Stimulated activated CD4-positive, alpha-beta T cell treated with anti-CD3 and anti-CD28 coated beads, Interleukin-1b, Interleukin-23, amount 100 ng/mL, for 24 hours (primary cell): ENCODE results near the gene SEPTIN10.

Source experiments
- DNase-seq, 4 experiments: peaks; one replicate each; pipeline ENCODE4 v3.0.0-alpha.2; 2020; ENCODE audit warnings: low read depth in 4 of 4, low spot score in 1 of 4

Gene SEPTIN10

DNA sequence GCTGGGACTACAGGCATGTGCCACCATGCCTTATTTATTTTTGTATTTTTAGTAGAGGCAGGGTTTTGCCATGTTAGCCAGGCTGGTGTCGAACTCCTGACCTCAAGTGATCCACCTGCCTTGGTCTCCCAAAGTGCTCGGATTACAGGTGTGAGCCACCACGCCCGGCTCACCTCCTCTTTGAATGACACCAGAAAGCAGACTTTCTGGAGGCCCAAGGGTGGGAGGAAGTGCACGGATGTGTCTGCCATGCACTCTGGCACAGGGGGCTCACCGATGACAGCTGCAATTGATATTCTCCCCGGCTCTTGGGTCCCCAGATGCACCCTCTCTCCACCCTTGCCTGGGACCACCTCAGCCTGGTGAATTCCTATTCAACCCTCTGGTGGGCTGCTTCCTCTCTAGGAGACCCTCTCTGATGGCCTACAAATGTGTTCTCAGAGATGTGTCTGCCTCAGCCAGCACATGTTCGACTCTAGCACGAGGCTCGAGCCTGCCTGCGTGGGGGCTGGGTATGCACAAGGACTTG, 87.3 kb downstream of the SEPTIN10 start:
- no peak for DNase-seq

DNA sequence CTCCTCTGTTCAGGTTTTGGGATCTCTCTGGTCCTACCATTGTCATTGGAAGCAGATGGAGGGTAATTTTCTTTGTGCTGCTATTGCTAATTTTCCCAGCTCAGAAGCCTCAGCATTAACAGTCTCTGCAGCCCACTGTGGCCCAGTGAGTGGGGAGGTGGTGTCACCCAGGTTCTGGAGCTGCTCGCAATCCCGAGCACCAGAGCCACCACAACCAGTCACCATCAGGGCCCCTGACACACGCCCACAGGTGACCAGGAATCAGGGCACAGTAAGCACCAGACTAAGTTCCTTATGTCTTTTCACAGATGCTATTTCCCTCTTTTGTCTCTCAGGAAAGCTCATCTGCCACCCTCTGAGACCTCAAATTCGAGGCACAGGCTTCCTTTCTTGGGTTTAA, 87.9 kb downstream of the SEPTIN10 start:
- no peak for DNase-seq

DNA sequence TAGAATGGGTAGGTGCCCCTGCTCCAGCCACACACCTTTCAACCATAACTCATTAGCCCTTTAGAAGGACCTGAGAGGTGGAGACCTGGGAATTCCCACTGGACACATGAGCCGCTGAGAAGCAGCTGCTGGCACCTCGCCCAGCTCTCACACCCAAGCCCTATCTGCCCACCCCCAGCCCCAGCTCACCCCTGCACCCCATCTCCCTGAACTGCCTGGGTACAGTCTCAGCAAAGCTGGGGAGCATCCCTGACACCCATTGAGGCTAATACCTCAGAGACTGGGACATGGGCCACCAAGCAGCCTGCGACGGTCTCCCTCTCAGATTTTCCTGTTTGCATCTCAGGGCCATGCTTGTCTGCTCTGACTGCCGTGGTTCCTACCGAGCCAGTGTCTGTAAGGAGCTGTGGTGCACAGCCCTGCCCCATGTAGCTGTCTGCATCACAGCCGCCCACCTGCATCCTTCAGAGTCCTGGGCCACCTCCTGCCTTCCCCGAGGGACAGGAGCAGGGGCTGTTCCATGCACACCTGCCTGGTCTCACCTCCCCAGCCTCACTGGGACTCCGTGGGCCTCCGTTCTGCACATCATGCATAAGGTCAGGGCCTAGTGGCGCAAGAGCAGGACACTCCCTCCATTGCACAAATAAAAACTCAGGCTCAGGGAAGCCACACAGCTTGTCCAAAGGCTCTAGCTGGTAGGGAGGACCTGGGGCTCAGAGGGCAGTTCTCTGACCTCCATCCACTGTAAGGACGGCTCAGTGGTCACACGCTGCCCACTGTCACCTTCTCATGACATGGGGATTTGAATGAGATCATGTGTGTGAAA, 90.0 kb downstream of the SEPTIN10 start:
- DNase-seq, result no peak

DNA sequence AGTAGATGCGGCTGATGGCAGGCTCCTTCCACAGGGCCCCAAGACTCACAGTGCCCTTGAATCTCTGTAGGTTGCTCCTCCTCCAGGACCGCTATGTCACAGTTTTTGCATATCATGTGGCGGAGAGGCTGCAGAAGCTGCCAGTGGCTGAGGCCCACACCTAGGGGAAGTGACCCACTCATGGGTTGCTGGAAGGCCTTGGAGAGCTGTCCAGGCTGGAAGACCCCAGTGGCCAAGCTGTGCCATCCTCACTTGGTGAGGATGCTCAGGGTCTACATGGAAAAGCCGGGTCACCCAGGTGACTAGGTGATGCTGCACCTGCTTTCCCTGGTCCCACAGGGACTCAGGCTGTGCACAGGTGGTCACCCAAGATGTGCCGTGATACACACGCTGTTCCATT, 90.6 kb downstream of the SEPTIN10 start:
- no peak for DNase-seq

DNA sequence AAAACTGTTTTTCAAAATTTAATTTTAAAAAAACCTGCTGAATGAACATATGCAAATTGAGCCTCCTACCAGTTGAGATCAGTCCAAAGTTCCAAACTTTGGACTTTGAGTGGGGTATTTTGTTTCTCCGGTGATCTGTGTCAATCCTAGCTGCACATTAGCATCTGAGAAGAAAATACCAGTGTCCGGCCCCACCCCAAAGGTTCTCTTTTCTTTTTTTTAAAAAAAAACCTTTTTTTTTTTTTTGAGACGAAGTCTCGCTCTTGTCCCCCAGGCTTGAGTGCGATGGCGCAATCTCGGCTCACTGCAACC, 91.7 kb downstream of the SEPTIN10 start:
- DNase-seq, result no peak

DNA sequence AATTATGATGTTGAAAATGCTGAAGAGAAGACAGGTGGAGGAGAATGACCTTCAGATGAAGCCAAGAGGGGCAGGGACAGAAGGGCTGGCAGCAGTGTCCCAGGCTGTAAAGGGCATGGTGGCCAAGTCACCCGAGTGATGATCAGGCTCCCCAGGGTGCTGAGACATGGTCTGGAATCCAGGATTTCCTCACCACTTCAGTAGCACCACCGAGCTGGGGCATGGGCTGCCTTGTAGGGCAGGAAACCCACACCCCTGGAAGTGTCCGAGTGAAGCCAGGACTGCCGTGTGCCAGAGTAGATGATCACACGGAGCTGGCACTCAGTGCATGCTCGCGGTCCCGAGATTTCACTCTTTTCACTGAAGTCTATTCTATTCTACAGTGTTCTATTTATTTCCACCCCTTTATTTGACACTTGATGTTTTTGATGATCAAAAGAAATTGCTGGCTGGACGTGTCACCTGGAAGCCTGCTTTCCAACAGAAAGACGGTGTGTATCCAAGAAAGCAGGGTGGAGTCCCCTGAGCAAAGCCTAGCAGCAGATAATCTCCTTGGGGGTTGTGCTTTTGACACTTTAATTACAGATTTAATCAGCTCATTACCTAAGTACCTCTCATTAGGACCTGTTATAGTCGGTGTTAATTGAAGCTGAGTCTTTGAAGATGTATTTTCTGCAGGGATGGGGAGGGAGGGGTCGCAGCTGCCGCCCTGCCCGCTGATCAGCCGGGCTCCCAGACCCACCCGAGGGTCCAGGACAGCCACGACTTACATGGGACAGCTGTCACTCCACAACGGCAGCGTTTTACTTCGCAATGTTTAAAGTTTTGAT, 92.3 kb downstream of the SEPTIN10 start:
- DNase-seq, result no peak

DNA sequence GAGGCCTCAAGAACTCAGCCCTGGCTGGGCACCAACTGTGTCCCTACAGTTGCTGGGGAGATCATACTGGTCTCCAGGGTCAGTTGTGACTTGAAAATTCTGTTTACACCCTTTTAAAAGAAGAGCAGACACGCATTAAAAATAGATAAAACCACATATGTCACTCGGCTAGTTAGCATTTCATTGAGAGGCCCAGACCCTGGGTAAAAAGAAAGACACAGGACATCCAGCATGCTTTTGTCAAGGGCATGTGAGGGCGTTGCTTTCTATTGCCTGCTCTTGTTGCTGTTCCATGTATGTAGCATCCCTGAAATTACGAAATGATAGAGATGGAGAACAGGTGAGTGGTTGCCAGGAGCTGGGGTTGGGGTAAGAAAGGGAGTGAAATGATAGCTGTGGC, 94.3 kb downstream of the SEPTIN10 start:
- DNase-seq, result no peak

DNA sequence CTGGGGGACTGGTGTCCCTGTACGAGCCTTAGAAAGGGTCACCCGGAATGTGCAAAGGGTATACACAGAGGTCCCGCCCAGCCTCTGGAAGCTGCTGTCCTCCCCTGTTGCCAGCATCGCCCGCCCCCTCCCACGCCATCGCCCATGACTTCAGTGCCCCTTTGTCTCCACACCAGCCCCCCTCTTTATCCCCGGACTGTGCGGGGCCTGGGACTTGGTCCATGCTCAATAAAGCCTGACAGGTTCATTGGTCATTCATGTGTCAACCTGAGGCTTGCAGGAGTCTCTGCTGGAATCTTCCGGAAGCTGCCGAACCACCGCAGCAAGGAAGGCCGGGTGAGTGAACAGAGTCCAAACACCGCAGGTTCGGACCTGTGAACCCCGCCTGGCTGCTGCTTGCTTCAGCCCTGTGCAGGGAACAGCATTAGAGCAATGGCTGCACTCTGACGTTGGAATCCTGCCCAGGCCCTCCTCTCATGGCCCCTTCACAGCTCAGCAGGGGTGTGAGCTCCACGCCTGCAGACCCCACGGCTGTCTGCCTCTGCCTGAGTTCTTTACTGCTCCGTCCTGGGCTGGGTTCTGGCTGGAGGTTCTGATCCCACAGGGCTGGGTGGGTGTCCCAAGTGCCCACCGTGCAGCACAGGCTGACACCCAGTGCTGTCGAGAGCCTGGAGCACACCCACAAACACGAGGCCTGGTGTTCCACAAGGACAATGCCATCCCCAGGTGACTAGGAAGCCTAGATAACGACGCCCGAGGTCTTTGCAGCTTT, 96.5 kb downstream of the SEPTIN10 start:
- no peak for DNase-seq

DNA sequence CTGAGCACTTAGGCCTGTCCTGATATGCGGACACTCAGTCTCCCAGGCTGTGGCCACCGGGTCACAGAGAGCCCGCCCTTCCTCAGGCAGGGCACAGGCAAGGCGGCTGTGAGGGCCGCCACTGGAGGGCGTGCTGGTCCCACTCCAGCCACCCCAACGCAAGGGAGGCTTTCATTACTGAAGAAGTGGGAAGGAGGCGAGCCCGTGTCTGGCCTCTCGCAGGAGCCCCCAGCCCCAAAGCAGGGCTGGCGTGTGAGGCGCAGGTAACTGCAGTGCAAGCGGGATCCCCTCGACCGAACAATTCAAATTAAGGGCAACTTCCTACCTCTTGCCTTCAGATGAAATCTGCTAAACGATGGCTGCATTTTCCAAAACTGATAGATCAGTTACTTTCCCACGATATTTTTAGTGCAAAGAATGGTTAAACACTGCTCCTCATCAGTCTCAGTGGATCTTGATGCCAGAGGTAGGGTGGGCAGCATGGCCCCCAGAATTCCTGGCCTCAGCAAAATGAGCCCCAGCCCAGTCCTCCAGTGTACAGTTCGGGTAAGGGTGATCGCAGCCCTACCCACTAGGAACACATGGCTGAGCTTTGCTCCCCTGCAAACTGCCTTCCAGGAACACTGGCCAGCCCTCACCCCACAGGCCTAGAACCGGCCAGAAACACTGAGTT, 97.2 kb downstream of the SEPTIN10 start:
- no peak for DNase-seq

DNA sequence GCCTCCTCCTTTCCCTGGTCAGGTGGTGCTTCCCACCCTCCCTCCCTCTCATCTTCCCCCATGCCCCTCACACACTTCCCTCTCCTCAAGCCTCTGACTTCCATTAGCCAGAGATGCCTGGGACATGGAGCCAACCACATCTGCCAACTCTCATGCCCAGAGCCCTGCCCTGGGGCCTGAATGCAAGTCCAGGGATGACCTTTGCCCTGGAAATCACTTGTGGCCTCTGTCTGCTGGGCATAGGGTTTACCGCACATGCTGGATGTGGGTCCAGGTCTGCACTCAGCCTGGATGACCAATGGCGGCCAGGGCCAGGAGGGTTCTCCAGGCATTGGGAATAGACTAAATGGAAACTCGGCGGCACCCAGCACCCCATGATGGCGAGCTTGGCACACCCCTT, 98.9 kb downstream of the SEPTIN10 start:
- DNase-seq, result no peak

DNA sequence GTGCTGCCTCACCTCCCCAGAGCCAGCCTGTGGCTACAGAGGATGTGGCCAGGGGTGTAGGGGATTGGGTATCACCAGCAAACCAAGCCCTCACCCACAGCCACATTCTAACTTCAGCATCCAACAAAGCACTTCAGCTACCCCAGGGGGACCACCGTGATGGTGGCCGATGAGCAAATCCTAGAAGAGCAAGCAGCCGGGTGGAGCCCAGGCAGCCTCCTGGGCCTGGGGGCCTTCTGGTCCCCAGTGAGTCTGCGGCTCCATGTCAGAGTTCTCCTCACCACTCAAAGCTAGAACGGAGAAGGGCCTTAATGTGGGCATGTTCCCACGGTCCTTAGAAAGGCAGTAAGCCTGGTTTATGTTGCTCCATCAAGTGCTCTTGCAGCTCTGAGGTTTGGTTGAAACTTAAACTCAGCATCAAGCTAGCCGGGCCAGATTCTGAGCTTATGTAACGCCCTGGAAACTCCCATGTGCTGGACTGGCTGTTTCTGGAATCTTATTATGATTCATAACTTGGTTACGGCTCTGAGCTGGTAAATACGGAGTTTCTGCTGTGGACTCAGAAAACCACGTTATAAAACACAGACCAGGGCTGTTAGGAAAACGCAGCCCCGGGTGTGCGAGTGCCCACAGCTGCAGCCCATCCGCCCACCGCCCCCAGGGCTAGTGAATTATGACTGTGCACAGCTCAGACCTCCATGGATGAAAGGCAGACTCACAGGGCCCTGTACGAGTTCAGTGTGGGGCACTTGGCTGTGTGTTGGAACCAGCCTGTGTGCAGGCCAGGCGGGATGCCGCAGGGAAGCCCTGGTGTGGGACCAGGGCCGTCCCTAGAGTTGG, 99.8 kb downstream of the SEPTIN10 start:
- DNase-seq, result no peak

DNA sequence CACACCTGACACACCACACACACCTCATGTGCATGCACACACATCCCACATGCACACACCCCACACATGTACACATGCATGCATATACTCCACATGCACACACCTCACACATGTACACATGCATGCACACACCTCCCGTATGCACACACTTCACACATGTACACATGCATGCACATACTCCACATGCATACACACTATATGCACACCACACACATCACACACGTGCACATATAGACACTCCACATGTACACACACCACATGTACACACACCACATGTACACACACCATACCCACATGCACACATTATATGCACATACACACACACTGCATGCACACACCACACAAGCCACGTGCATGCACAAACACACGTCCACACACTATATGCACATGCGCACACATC, 100.5 kb downstream of the SEPTIN10 start:
- DNase-seq, result no peak

DNA sequence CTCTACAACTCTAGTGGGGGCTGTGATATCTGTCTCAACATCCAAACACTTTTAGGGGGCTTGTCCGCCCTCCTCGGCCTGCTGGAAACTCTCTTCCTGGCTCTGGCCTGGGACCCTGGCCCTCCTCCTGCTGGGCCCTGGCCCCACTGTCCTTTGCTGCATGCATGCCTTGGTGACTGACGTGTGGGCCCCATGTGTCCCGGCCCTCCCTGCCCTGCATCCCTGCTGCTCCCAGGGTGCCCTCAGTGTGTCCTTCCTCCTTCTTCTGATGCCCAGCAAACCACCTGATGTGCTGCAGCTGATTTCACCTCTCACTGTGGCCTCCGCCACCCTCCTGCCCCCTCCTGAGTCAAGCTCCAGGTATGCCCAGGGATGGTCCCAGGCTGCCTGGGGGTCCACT, 101.7 kb downstream of the SEPTIN10 start:
- no peak for DNase-seq

DNA sequence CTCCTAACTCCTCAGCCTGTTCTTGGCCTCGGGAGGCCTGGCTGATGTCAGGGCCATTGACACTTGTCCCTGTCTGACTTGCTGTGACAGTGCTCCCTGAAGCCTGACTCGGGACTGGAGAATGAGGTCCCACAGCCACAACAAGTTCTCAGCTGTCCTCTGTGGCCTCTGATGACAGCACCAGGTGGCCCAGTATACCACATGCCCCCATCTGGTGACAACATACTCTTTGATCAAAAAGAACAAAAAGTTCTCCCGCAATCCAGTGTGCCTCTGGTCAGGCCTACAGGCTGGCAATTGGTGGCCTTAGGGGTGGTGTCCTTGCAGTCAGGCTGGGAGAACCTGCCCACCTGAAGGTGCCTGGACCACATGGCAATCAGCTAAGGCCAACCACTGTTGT, 102.6 kb downstream of the SEPTIN10 start:
- no peak for DNase-seq

DNA sequence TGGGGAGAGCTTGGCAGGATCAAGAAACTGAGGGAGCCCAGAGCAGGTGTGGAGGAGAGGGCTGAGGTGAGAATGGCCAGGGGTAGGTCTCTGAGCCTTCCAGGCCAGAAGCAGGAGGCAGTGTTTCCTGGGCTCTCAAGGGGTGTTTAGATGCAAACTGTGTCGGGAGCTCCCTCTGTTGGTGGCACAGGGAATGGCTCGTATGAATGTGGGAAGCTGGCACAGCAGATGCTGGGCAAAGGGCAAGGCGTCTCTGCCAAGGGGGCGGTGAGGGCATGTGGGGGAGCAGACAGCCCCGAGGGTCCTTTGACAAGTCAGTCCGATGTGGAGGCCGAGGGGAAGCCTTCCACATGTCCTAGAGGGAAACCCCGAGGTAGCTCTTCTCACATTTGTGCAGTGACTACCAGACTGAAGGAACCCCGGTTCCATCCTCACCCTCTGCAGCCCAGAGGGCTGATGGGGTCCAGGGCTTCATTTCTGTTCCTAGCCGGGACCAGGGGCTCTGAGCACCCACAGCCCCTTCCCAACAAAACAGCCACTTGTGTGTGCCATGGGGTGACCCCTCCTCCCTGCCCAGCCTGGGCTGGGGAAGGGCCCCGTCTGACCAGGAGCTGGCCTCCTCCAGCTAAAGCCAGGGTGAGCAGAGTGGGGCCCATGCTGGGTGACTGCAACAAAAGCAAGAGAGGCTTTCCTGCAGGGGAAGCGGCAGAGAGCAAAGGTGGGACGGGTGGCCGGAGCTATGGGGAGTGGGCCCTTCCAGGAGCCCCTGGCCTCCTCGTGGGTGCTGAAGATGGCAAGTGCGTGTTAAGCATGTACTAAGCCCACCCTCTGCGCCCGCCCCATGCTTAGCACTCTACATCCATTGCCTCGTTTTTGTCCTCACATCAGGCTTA, 103.4 kb downstream of the SEPTIN10 start:
- peak; percentile 31 to 72 (median 64) for DNase-seq

DNA sequence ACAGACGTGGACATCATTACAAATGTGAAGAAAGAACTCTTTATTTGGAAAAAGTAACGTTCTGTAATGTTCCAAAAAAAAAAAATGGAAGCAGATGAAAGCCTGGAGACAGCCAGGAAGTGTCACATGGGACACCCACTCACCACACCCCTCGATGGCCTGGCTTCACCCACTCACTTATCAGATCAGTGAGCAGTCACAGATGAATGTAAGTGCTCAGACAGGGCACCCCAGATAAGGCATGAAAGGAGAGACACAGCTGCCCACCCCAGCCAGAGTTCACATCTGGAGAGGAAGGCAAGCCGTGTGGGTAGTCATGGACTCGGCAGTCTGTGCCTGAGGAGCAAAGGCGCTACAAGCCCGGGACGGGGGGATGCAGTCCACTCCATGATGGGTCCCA, 105.2 kb downstream of the SEPTIN10 start:
- DNase-seq, result no peak

DNA sequence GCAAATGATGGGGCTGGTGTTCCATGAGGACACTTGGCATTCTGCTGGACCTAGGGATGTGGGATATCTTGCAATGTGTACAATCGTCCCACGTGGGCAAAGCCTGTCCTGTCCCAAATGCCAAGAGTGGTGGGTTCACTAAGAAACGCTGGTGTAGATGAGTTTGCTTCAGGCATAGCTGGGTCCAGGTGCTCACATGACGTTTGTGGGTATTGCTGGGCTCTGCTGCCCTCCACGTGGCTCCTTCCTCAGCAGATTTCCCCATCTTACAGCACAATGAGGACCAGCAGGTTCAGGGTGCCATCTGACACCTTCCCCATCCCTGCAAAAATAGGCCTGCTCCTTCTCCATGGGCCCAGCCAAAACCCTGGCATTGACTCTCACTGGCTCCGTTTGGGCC, 105.9 kb downstream of the SEPTIN10 start:
- no peak for DNase-seq

DNA sequence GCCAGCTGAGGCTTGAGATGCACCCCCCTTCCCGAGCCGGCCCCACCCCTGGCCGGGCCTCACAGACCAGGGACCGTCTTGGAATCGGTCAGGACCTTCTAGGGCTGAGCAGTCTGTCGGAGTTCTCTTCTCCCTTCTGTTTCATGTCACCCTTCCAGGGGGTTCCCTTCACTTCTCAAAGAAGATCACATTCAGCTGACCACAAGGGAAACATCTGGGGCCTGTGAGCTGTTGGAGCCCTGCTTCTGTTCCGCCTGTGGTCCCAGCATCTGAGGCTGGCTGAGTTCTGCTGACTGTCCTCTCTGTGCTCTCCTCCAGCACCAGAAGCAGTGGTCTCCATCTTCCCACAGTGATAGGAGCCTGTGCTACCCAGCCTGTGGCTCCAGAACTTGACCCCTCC, 106.5 kb downstream of the SEPTIN10 start:
- DNase-seq, result no peak

DNA sequence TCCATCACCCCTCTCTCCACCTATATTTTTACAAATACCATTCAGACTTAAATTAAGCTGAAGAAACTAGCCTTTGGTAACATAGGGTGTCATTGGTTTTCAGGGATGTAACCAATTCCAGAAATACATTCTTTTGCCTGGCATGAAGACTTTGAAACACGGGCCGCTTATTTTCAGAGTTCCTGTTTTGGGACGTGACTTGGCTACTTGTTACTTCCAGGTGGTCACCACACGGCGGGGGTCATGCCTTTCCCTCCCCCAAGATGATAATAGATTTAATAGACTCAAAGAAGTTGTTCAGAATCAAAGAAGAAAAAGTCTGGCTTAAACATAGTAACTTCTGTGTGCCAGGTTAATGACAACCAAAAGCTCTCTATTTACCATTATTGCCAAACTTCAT, 110.6 kb downstream of the SEPTIN10 start:
- no peak for DNase-seq
